WTC11 (cell line): ENCODE data around the gene ITPK1. TPM values are rescaled to one million over a fixed set of nuclear protein-coding genes. Genes with fewer than 3 reads are reported as not detected.

Experiments
- ATAC-seq: fragments of 200-7000 bp; cut with Tn5 transposase; 2 replicates; pipeline ENCODE4 v1.10.0; 2021; ENCODE audit warnings: mild to moderate bottlenecking, moderate library complexity
- CTCF ChIA-PET: fragments of 300-600 bp; sonication (Branson Sonifier 250); formaldehyde crosslinking; loops from one replicate; lab custom pipeline; 2021; ENCODE audit warnings: antibody characterized with exemption; lab: Charles Lee
- POLR2A ChIA-PET: fragments of 350-600 bp; sonication (Branson Sonifier 250); formaldehyde crosslinking; loops from one replicate; lab custom pipeline; 2021; ENCODE audit warnings: antibody characterized with exemption; lab: Charles Lee
- DNase-seq: peaks from one replicate; pipeline ENCODE4 v3.0.0; 2021; ENCODE audit warnings: low spot score
- H3K27ac Mint-ChIP-seq: 2 replicates; pipeline ENCODE4 v1.8.0; 2021; ENCODE audit warnings: mixed read lengths
- H3K27me3 Mint-ChIP-seq: 2 replicates; pipeline ENCODE4 v1.8.0; 2021; ENCODE audit warnings: low read depth, mild to moderate bottlenecking, moderate library complexity, mixed read lengths
- H3K36me3 Mint-ChIP-seq: 2 replicates; pipeline ENCODE4 v1.8.0; 2021; ENCODE audit warnings: mixed read lengths
- H3K4me1 Mint-ChIP-seq: 2 replicates; pipeline ENCODE4 v1.8.0; 2022; ENCODE audit warnings: mixed read lengths
- H3K4me3 Mint-ChIP-seq: 2 replicates; pipeline ENCODE4 v1.8.0; 2021; ENCODE audit warnings: mild to moderate bottlenecking, moderate library complexity, mixed read lengths
- H3K9me3 Mint-ChIP-seq: 2 replicates; pipeline ENCODE4 v1.8.0; 2021; ENCODE audit warnings: mixed read lengths
- CBFB ChIP-seq: sonication (generic); formaldehyde crosslinking; IDR thresholded peaks from 2 replicates; pipeline ENCODE4 v1.8.1; 2022; ENCODE audit warnings: mild to moderate bottlenecking, low read depth, missing genetic modification reagents
- CREM ChIP-seq: sonication (generic); formaldehyde crosslinking; IDR thresholded peaks from 2 replicates; pipeline ENCODE4 v1.8.1; 2022; ENCODE audit warnings: mild to moderate bottlenecking, missing genetic modification reagents, moderate library complexity
- ETV6 ChIP-seq: sonication (generic); formaldehyde crosslinking; IDR thresholded peaks from 2 replicates; pipeline ENCODE4 v1.8.1; 2022; ENCODE audit warnings: mild to moderate bottlenecking, missing genetic modification reagents
- GABPB1 ChIP-seq: sonication (generic); formaldehyde crosslinking; IDR thresholded peaks from 2 replicates; pipeline ENCODE4 v1.8.1; 2023; ENCODE audit warnings: mild to moderate bottlenecking, missing genetic modification reagents
- JAZF1 ChIP-seq: fragments of 250-450 bp; sonication (Bioruptor Pico); IDR thresholded peaks from 2 replicates; pipeline ENCODE4 v1.9.0; 2021; ENCODE audit warnings: moderate library complexity, mild to moderate bottlenecking, inconsistent platforms
- MYBL2 ChIP-seq: sonication (generic); formaldehyde crosslinking; IDR thresholded peaks from 2 replicates; pipeline ENCODE4 v1.8.1; 2023; ENCODE audit warnings: mild to moderate bottlenecking, moderate library complexity, missing genetic modification reagents
- NR3C1 ChIP-seq: sonication (generic); formaldehyde crosslinking; conservative IDR thresholded peaks from 2 replicates; pipeline ENCODE4 v1.8.1; 2023; ENCODE audit warnings: low read depth, mild to moderate bottlenecking, missing genetic modification reagents
- TCF7 ChIP-seq: sonication (generic); formaldehyde crosslinking; IDR thresholded peaks from 2 replicates; pipeline ENCODE4 v1.8.0; 2022; ENCODE audit warnings: mild to moderate bottlenecking, low read depth, missing genetic modification reagents, moderate library complexity
- TEAD1 ChIP-seq: sonication (generic); formaldehyde crosslinking; IDR thresholded peaks from 2 replicates; pipeline ENCODE4 v1.8.0; 2022; ENCODE audit warnings: mild to moderate bottlenecking, missing genetic modification reagents
- ZNF121 ChIP-seq: sonication (generic); formaldehyde crosslinking; IDR thresholded peaks from 2 replicates; pipeline ENCODE4 v1.8.0; 2023; ENCODE audit warnings: missing genetic modification reagents
- total RNA-seq: library from RNA; stranded (reverse); gene quantifications from 3 replicates; pipeline ENCODE4 v1.2.3, GENCODE V29; 2021
- TF ChIP-seq, protein P1 (sequence below): sonication (generic); formaldehyde crosslinking; IDR thresholded peaks from 2 replicates; pipeline ENCODE4 v1.8.1; 2023; ENCODE audit warnings: mild to moderate bottlenecking, missing genetic modification reagents
- TF ChIP-seq, protein P2 (sequence below): sonication (generic); formaldehyde crosslinking; IDR thresholded peaks from 2 replicates; pipeline ENCODE4 v1.8.1; 2023; ENCODE audit warnings: mild to moderate bottlenecking, missing genetic modification reagents, borderline replicate concordance
- TF ChIP-seq, protein P3 (sequence below): sonication (generic); formaldehyde crosslinking; IDR thresholded peaks from 2 replicates; pipeline ENCODE4 v1.8.1; 2023; ENCODE audit warnings: mild to moderate bottlenecking, missing genetic modification reagents
- TF ChIP-seq, protein P4 (sequence below): sonication (generic); formaldehyde crosslinking; IDR thresholded peaks from 2 replicates; pipeline ENCODE4 v1.8.1; 2022; ENCODE audit warnings: missing genetic modification reagents, borderline replicate concordance
- TF ChIP-seq, protein P5 (sequence below): sonication (generic); formaldehyde crosslinking; IDR thresholded peaks from 2 replicates; pipeline ENCODE4 v1.8.0; 2022; ENCODE audit warnings: missing genetic modification reagents

Gene ITPK1
- total RNA-seq, 1 experiment from 2014 or later = 144 TPM

DNA sequence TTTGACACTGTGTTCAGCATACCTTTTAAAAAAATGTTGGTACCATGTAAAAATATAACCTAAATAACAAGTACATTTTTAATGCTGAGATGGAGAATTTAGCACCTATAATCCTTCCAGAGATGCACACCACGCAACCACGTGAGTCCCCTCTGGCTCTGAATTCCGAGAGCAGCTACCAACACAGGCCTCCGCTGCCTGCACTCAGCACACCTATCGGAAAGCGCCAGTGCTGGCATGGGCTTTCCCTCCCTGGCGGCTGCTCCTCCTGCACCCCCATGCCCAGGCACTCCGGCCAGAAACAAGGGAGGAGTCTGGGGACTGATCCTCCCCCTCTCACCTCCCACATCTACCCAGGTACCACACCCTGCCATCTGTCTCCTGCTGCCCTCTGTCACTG lies 47.0 kb downstream of the ITPK1 start (continued):
- no peak for TF ChIP-seq CBFB (CRISPR knock-in tag)

DNA sequence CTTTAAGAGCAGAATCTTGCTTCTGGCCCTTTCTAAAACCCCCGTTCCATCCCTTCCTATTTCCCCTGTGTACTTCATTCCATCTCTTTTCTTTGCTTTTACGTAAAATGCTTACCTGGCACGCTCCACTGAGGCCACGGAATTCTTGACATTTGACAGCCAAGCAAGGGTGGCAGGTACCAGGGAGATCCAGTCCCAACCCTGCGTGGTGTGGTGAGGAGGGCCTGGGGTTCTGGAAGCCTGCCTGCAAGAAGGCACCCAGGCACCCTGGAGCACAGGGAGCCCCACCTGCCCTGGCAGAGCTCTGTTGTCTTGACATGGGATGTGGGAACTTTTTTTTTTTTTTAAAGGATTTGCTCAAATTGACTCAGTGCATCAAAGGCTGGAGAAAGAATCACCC lies 48.6 kb downstream of the ITPK1 start:
- Mint-ChIP-seq H3K27ac (no peak overlapping the region), H3K36me3 (no peaks in the 10 kb centered on the region), H3K4me1 (peaks cover 21% of the 10 kb centered on the region), H3K4me3 (no peak overlapping the region), H3K27me3 (no peaks in the 10 kb centered on the region), H3K9me3 (no peaks in the 10 kb centered on the region)
- ATAC-seq (no peak), DNase-seq (no peak)
- POLR2A ChIA-PET = no interaction called here
- CTCF ChIA-PET = interaction anchor here (1.4 to 2.5 kb wide), 2 partner anchors 33 to 46 kb away, joined by 5 to 12 read pairs; no protein-coding TSS in a partner anchor
- TF ChIP-seq, protein P1, sequence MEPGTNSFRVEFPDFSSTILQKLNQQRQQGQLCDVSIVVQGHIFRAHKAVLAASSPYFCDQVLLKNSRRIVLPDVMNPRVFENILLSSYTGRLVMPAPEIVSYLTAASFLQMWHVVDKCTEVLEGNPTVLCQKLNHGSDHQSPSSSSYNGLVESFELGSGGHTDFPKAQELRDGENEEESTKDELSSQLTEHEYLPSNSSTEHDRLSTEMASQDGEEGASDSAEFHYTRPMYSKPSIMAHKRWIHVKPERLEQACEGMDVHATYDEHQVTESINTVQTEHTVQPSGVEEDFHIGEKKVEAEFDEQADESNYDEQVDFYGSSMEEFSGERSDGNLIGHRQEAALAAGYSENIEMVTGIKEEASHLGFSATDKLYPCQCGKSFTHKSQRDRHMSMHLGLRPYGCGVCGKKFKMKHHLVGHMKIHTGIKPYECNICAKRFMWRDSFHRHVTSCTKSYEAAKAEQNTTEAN (CRISPR knock-in tag) = no peak
- no peak for TF ChIP-seq NR3C1 (CRISPR knock-in tag)
- no peak for TF ChIP-seq JAZF1 (CRISPR knock-in tag)
- no peak for TF ChIP-seq GABPB1 (CRISPR knock-in tag)
- TF ChIP-seq, protein P2, sequence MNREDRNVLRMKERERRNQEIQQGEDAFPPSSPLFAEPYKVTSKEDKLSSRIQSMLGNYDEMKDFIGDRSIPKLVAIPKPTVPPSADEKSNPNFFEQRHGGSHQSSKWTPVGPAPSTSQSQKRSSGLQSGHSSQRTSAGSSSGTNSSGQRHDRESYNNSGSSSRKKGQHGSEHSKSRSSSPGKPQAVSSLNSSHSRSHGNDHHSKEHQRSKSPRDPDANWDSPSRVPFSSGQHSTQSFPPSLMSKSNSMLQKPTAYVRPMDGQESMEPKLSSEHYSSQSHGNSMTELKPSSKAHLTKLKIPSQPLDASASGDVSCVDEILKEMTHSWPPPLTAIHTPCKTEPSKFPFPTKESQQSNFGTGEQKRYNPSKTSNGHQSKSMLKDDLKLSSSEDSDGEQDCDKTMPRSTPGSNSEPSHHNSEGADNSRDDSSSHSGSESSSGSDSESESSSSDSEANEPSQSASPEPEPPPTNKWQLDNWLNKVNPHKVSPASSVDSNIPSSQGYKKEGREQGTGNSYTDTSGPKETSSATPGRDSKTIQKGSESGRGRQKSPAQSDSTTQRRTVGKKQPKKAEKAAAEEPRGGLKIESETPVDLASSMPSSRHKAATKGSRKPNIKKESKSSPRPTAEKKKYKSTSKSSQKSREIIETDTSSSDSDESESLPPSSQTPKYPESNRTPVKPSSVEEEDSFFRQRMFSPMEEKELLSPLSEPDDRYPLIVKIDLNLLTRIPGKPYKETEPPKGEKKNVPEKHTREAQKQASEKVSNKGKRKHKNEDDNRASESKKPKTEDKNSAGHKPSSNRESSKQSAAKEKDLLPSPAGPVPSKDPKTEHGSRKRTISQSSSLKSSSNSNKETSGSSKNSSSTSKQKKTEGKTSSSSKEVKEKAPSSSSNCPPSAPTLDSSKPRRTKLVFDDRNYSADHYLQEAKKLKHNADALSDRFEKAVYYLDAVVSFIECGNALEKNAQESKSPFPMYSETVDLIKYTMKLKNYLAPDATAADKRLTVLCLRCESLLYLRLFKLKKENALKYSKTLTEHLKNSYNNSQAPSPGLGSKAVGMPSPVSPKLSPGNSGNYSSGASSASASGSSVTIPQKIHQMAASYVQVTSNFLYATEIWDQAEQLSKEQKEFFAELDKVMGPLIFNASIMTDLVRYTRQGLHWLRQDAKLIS (CRISPR knock-in tag) = no peak
- TF ChIP-seq TCF7 (CRISPR knock-in tag) = no peak
- no peak for TF ChIP-seq MYBL2
- TF ChIP-seq, protein P3, sequence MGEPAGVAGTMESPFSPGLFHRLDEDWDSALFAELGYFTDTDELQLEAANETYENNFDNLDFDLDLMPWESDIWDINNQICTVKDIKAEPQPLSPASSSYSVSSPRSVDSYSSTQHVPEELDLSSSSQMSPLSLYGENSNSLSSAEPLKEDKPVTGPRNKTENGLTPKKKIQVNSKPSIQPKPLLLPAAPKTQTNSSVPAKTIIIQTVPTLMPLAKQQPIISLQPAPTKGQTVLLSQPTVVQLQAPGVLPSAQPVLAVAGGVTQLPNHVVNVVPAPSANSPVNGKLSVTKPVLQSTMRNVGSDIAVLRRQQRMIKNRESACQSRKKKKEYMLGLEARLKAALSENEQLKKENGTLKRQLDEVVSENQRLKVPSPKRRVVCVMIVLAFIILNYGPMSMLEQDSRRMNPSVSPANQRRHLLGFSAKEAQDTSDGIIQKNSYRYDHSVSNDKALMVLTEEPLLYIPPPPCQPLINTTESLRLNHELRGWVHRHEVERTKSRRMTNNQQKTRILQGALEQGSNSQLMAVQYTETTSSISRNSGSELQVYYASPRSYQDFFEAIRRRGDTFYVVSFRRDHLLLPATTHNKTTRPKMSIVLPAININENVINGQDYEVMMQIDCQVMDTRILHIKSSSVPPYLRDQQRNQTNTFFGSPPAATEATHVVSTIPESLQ (CRISPR knock-in tag) = no peak
- TF ChIP-seq, protein P4, sequence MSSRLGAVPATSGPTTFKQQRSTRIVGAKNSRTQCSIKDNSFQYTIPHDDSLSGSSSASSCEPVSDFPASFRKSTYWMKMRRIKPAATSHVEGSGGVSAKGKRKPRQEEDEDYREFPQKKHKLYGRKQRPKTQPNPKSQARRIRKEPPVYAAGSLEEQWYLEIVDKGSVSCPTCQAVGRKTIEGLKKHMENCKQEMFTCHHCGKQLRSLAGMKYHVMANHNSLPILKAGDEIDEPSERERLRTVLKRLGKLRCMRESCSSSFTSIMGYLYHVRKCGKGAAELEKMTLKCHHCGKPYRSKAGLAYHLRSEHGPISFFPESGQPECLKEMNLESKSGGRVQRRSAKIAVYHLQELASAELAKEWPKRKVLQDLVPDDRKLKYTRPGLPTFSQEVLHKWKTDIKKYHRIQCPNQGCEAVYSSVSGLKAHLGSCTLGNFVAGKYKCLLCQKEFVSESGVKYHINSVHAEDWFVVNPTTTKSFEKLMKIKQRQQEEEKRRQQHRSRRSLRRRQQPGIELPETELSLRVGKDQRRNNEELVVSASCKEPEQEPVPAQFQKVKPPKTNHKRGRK (CRISPR knock-in tag) = no peak
- TF ChIP-seq CREM (CRISPR knock-in tag) = no peak
- TF ChIP-seq, protein P5, sequence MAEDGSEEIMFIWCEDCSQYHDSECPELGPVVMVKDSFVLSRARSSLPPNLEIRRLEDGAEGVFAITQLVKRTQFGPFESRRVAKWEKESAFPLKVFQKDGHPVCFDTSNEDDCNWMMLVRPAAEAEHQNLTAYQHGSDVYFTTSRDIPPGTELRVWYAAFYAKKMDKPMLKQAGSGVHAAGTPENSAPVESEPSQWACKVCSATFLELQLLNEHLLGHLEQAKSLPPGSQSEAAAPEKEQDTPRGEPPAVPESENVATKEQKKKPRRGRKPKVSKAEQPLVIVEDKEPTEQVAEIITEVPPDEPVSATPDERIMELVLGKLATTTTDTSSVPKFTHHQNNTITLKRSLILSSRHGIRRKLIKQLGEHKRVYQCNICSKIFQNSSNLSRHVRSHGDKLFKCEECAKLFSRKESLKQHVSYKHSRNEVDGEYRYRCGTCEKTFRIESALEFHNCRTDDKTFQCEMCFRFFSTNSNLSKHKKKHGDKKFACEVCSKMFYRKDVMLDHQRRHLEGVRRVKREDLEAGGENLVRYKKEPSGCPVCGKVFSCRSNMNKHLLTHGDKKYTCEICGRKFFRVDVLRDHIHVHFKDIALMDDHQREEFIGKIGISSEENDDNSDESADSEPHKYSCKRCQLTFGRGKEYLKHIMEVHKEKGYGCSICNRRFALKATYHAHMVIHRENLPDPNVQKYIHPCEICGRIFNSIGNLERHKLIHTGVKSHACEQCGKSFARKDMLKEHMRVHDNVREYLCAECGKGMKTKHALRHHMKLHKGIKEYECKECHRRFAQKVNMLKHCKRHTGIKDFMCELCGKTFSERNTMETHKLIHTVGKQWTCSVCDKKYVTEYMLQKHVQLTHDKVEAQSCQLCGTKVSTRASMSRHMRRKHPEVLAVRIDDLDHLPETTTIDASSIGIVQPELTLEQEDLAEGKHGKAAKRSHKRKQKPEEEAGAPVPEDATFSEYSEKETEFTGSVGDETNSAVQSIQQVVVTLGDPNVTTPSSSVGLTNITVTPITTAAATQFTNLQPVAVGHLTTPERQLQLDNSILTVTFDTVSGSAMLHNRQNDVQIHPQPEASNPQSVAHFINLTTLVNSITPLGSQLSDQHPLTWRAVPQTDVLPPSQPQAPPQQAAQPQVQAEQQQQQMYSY (CRISPR knock-in tag) = no peak
- no peak for TF ChIP-seq ETV6 (CRISPR knock-in tag)
- no peak for TF ChIP-seq TEAD1 (CRISPR knock-in tag)
- TF ChIP-seq ZNF121 = no peak
